HL-60 (cell line): Measurements from ENCODE around the gene LRRC1.

ENCODE experiments used
- DNase-seq, 2 experiments: peaks; one replicate each; pipeline ENCODE4 v3.0.0-alpha.2; 2010 to 2020; ENCODE audit warnings: low read depth in 1 of 2, low spot score in 1 of 2
- H3K27ac ChIP-seq: fragments of 250-450 bp; sonication (Bioruptor Pico); replicated peaks from 2 replicates; pipeline ENCODE4 v1.5.1; 2020; ENCODE audit warnings: mild to moderate bottlenecking, moderate library complexity
- H3K27me3 ChIP-seq: fragments of 250-450 bp; sonication (Bioruptor Pico); 2 replicates; pipeline ENCODE4 v1.5.1; 2021; ENCODE audit warnings: mild to moderate bottlenecking, moderate library complexity; ENCODE audit not compliant: insufficient read depth, poor library complexity, severe bottlenecking
- H3K4me3 ChIP-seq: replicated peaks from 2 replicates; pipeline ENCODE4 v1.5.1; 2011; ENCODE audit warnings: mild to moderate bottlenecking, control low read depth, low read length; ENCODE audit not compliant: insufficient read depth
- GABPA ChIP-seq: IDR thresholded peaks from 2 replicates; pipeline ENCODE4 v1.6.1; 2012; ENCODE audit warnings: low read depth
- POLR2AphosphoS5 ChIP-seq: IDR thresholded peaks from 2 replicates; pipeline ENCODE4 v1.6.1; 2012; ENCODE audit warnings: low read depth
- SPI1 ChIP-seq: IDR thresholded peaks from 2 replicates; pipeline ENCODE4 v1.6.1; 2012; ENCODE audit warnings: low read depth, mild to moderate bottlenecking, borderline replicate concordance
- TF ChIP-seq, protein P1 (sequence below): IDR thresholded peaks from one replicate; pipeline ENCODE4 v1.5.1; 2011; ENCODE audit warnings: low read length, control low read depth, inconsistent platforms; ENCODE audit not compliant: insufficient read depth
- TF ChIP-seq, protein P2 (sequence below): IDR thresholded peaks from 2 replicates; pipeline ENCODE4 v1.6.1; 2012; ENCODE audit warnings: low read depth; ENCODE audit not compliant: insufficient replicate concordance

The LRRC1 gene

DNA sequence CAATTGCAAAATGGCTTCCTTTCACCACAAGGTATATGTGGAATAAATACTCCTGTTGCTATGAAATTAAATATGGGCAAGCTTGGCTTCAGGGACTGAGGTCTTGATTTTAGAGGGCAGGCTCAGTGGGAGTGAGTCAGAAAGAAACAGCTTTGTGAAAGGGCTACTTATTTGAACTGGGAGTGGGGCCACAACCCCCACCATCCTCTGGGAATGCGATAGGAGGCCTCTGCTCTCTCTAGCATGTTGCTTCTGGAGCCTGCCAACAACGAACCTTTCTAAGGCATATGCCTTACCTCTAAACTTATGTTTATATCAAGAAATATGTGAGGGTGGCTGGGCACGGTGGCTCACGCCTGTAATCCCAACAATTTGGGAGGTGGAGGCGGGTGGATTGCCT, 149.7 kb downstream of the LRRC1 start:
- H3K27ac ChIP-seq = no peak overlapping the region
- H3K4me3 ChIP-seq = no peak overlapping the region
- no peak for DNase-seq
- TF ChIP-seq POLR2AphosphoS5 = no peak
- TF ChIP-seq SPI1 = no peak
- TF ChIP-seq, protein P1, sequence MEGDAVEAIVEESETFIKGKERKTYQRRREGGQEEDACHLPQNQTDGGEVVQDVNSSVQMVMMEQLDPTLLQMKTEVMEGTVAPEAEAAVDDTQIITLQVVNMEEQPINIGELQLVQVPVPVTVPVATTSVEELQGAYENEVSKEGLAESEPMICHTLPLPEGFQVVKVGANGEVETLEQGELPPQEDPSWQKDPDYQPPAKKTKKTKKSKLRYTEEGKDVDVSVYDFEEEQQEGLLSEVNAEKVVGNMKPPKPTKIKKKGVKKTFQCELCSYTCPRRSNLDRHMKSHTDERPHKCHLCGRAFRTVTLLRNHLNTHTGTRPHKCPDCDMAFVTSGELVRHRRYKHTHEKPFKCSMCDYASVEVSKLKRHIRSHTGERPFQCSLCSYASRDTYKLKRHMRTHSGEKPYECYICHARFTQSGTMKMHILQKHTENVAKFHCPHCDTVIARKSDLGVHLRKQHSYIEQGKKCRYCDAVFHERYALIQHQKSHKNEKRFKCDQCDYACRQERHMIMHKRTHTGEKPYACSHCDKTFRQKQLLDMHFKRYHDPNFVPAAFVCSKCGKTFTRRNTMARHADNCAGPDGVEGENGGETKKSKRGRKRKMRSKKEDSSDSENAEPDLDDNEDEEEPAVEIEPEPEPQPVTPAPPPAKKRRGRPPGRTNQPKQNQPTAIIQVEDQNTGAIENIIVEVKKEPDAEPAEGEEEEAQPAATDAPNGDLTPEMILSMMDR = no peak
- TF ChIP-seq, protein P2, sequence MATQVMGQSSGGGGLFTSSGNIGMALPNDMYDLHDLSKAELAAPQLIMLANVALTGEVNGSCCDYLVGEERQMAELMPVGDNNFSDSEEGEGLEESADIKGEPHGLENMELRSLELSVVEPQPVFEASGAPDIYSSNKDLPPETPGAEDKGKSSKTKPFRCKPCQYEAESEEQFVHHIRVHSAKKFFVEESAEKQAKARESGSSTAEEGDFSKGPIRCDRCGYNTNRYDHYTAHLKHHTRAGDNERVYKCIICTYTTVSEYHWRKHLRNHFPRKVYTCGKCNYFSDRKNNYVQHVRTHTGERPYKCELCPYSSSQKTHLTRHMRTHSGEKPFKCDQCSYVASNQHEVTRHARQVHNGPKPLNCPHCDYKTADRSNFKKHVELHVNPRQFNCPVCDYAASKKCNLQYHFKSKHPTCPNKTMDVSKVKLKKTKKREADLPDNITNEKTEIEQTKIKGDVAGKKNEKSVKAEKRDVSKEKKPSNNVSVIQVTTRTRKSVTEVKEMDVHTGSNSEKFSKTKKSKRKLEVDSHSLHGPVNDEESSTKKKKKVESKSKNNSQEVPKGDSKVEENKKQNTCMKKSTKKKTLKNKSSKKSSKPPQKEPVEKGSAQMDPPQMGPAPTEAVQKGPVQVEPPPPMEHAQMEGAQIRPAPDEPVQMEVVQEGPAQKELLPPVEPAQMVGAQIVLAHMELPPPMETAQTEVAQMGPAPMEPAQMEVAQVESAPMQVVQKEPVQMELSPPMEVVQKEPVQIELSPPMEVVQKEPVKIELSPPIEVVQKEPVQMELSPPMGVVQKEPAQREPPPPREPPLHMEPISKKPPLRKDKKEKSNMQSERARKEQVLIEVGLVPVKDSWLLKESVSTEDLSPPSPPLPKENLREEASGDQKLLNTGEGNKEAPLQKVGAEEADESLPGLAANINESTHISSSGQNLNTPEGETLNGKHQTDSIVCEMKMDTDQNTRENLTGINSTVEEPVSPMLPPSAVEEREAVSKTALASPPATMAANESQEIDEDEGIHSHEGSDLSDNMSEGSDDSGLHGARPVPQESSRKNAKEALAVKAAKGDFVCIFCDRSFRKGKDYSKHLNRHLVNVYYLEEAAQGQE = no peak
- no peak for TF ChIP-seq GABPA
- no peaks in the 10 kb centered on the region for H3K27me3 ChIP-seq

DNA sequence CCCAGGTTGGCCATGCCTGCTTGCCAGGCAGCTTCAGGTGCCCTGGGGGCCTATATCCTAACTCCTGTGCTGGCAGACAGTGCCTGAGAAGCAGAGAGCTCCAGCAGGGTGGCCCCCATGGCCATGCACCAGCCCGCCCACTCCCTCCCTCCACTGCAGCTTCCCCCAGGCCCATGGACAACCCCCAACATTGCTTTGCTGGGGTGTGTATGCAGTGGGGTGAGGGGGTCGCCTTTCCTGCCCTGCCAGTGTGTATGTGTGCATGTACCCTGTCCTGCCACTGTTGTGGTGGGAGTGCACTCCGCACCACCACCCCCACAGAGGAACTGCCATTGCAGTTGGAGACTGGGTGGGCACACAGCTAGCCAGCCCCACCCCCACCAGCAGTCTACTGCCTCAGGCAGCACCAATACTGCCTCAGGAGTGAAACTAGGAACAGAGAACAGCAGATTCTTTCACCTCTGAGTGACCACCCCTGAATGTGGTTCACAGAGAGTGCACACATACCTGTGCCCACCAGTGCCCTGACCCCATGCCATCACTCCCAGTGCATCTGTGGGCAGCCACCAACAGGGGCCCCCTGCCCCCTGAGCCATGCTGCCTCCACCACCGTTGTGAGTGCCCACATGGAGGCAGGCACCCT, 151.1 kb downstream of the LRRC1 start:
- DNase-seq = no peak
- no peak overlapping the region for H3K27ac ChIP-seq
- TF ChIP-seq POLR2AphosphoS5 (no peak), SPI1 (no peak), GABPA (no peak)
- TF ChIP-seq, protein P1 = no peak
- TF ChIP-seq, protein P2 = no peak
- H3K27me3 ChIP-seq = no peaks in the 10 kb centered on the region
- no peak overlapping the region for H3K4me3 ChIP-seq

DNA sequence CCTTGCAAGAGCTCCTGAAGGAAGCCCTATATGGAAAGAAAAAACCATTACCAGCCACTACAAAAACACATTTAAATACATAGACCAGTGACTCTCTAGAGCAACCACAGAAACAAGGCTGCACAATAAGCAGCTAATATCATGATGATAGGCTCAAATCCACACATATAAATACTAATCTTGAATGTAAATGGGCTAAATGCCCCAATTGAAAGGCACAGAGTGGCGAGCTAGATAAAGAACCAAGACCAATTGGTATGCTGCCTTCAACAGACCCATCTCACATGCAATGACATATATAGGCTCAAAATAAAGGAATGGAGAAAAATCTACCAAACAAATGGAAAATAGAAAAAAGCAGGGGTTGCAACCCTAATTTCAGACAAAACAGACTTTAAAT, 153.0 kb downstream of the LRRC1 start:
- TF ChIP-seq, protein P1 = no peak
- TF ChIP-seq GABPA (no peak), POLR2AphosphoS5 (no peak), SPI1 (no peak)
- TF ChIP-seq, protein P2 = no peak
- H3K4me3 ChIP-seq = no peak overlapping the region
- H3K27me3 ChIP-seq = no peaks in the 10 kb centered on the region
- H3K27ac ChIP-seq = no peak overlapping the region
- DNase-seq = no peak
